Mesodermal cell (in vitro differentiated cells): ENCODE measurements around the gene FNDC3A.

Source experiments
- H3K27ac ChIP-seq: 2 replicates; pipeline ENCODE4 v1.7.0; 2013; ENCODE audit warnings: mild to moderate bottlenecking, low read depth, low read length, moderate library complexity; ENCODE audit not compliant: severe bottlenecking
- H3K36me3 ChIP-seq: 2 replicates; pipeline ENCODE4 v1.7.1; 2013; ENCODE audit warnings: mild to moderate bottlenecking, low read length, moderate library complexity; ENCODE audit not compliant: control insufficient read depth, insufficient read depth
- H3K4me1 ChIP-seq: one replicate; pipeline ENCODE4 v1.7.1; 2013; ENCODE audit warnings: mild to moderate bottlenecking, low read length; ENCODE audit not compliant: insufficient read depth, control insufficient read depth, poor library complexity, severe bottlenecking
- H3K4me3 ChIP-seq: 2 replicates; pipeline ENCODE4 v1.7.0; 2013; ENCODE audit warnings: low read length, control low read depth, mild to moderate bottlenecking; ENCODE audit not compliant: insufficient read depth, poor library complexity, severe bottlenecking; ENCODE audit errors: extremely low read depth
- H3K9me3 ChIP-seq: 2 replicates; pipeline ENCODE4 v1.7.1; 2013; ENCODE audit warnings: mild to moderate bottlenecking, low read length, moderate library complexity; ENCODE audit not compliant: control insufficient read depth
- WGBS, 2 experiments: methylation state at CpG; one replicate each; pipeline ENCODE4 v1.1.5; 2013; ENCODE audit warnings: missing lambda C conversion rate in 2 of 2; ENCODE audit not compliant: insufficient coverage in 2 of 2; 5-methylcytosine and 5-hydroxymethylcytosine counted together

The FNDC3A gene

DNA sequence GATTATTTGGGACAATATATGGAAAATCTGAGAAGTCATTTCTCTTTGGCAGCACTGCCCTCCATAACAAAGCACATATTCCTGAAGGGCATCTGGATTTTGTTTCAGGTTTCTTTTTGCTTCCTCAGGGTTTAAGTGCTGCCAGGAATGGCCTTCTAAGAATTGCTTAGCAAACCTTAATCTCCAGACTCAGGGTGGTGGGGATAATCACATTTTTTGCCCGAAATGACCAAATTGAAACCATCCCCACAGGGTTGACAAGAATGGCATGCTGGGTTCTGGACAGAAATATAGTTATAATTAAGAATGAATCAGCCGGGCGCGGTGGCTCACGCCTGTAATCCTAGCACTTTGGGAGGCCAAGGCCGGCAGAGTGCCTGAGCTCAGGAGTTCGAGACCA is 265.6 kb downstream of the FNDC3A start:
- H3K36me3 ChIP-seq = no peaks in the 10 kb centered on the region
- peaks cover 9% of the 10 kb centered on the region for H3K4me1 ChIP-seq
- no peaks in the 10 kb centered on the region for H3K9me3 ChIP-seq
- H3K4me3 ChIP-seq = no peak overlapping the region
- WGBS, 2 experiments = 93 to 98% methylated on average over 6 of the region's 7 CpGs
- no peak overlapping the region for H3K27ac ChIP-seq

DNA sequence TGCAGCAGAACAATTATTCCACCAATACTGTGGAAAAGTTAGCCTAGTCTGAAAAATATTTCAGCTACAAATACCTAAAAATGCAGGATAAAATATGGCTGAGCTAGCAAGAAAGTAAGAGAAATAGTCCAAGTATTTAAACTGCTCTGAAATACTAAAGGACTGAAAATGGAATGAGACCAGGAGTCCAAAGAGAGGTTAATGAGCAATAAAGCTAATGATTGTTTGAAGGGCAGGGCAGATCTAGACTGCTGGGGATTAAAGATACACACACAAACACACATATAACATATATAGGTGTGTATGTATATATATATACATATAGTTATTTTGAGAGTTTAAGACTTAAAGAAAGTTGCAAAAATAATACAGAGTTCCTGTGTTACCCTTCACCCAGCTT is 269.4 kb downstream of the FNDC3A start:
- H3K9me3 ChIP-seq = no peaks in the 10 kb centered on the region
- H3K4me1 ChIP-seq = peaks cover 9% of the 10 kb centered on the region
- no peak overlapping the region for H3K27ac ChIP-seq
- H3K4me3 ChIP-seq = no peak overlapping the region
- H3K36me3 ChIP-seq = no peaks in the 10 kb centered on the region

DNA sequence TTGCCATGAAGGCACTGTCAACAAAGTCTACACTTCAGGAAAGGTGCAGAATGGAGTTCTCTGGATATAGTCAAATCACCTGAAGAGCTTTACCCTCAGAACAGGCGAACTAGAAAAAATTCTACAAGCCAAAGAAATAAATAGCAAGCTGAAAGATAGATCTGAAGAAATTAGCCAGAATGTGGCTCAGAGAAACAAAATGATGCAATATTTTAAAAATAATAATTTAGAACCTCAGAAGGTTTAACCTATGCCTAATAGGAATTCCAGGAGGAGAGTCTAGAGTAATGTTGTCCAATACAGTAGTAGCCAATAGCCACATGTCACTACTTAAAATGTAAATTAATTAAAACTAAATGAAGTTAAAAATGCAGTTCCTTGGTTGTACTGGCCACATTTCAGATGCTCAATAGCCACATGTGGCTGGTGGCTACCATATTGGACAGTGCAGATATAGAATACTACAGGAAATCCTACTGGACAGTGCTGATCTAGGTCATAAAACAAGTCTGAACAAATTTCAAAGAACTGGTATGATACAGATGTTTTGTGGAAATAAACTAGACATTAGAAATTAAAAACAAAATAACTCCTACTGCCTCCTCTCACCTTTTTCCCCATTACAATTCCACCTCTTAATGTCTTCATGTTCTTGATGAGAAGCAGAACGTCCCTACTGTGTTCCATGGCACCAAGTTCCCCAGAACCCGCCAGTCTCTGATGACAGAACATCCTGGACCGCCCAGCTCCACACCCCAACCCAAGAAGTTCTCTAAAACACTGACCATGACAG is 271.3 kb downstream of the FNDC3A start:
- no peaks in the 10 kb centered on the region for H3K36me3 ChIP-seq
- H3K4me1 ChIP-seq = peaks cover 9% of the 10 kb centered on the region
- H3K9me3 ChIP-seq = no peaks in the 10 kb centered on the region
- 0 to 2% methylated on average over 1 to 3 of the region's 4 CpGs for WGBS, 2 experiments
- H3K4me3 ChIP-seq = peak overlapping the region; percentile 75
- peak overlapping the region; percentile 70 for H3K27ac ChIP-seq

DNA sequence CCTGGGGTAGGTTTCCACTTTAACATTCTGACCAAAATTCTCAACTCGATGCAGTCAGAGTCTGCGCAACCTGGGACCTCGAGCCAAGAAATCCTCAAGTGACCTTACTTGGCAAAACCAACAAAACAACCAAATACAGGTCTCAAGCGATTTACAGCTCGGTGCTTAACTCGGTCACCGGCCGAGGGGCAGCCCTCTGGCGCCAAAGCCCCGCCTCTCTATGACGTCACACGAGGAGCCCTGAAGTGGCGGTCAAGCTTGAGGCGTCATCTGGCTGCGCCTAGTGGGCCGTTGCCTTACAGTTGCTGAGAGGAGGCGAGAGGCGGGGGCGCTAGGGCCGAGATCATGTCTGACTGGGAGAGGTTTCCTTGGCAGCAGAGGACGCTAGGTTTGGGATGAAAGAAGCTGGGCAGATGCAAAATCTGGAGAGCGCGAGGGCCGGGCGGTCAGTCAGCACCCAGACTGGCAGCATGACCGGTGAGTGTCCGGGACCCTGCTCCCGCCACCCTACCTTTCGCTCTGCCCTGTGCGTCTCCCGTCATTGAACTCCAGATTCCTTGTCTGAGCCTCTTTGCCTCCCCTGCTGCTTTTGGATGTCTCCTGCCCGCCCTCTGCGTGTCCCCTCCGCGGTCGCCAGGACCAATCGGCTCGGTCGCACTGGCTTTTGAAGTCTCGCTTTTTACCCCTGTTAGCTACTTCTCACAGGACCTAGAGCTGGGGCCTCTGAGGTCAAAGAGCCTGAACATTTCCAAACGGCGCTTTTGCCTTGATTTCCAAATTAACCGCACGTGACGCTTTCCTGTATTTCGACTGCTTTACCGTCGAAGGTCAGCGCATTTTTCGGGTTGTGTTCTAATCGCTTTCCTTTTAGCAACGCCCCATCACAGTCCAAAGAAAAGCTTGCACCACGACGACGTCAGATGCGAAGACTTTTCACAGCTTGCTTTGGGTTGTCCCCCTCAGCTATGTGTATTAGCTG is 272.2 kb downstream of the FNDC3A start, which contains the start of gene CDADC1:
Gene CDADC1 (plus strand): TSS at position 283 of the 979 bp plus-strand sequence. CDS start 113 bp downstream, at position 396.
- Histone ChIP-seq H3K9me3 (no peaks in the 10 kb centered on the region), H3K4me3 (peak within 1 kb of the TSS; percentile 75), H3K27ac (peak within 1 kb of the TSS; percentile 70), H3K36me3 (no peaks in the 10 kb centered on the region), H3K4me1 (peaks cover 9% of the 10 kb centered on the region)
- 0% methylated on average over 48 to 56 of the region's 56 CpGs for WGBS, 2 experiments

DNA sequence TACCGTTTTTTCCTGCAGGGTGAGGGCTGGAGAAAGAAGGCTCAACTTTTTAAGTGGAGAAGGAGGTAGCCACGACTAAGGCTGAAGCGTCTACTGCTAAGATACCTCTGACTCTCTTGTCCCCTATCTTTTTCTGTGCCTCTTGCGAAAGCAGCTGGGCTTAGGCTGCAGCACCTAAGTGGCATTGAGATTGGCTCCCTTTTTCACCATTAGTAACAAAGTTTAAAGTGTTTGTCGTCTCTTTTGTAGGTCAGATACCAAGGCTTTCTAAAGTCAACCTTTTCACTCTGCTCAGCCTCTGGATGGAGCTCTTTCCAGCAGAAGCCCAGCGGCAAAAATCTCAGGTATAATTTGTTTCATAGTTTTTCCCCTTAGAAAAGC is 272.9 kb downstream of the FNDC3A start:
- 8 to 10% methylated on average over 4 to 5 of the region's 6 CpGs for WGBS, 2 experiments
- H3K4me3 ChIP-seq = peak overlapping the region; percentile 75
- H3K27ac ChIP-seq = peak overlapping the region; percentile 70
- H3K36me3 ChIP-seq = no peaks in the 10 kb centered on the region
- H3K4me1 ChIP-seq = peaks cover 7% of the 10 kb centered on the region
- no peaks in the 10 kb centered on the region for H3K9me3 ChIP-seq

DNA sequence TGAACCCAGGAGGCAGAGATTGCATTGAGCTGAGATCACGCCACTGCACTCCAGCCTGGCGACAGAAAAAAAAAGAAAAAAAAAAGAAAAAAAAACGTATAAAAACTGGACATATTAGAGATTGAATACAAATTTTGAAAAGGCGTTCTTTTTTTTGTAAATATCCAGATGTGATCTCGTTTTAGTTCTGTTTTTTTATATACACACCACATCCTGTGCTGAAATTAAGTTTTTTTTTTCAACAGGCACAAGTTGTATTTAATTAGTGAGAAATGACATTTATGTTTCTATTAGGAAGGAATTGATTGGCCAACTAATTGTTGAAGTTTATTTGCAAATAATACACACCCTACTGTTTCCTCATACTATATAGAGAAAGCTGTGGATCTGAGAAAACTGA is 275.6 kb downstream of the FNDC3A start:
- Histone ChIP-seq H3K36me3 (peaks cover 4% of the 10 kb centered on the region), H3K4me1 (no peaks in the 10 kb centered on the region), H3K27ac (no peak overlapping the region), H3K9me3 (no peaks in the 10 kb centered on the region), H3K4me3 (no peak overlapping the region)
- WGBS, 2 experiments = 96 to 100% methylated on average over 4 of the region's 5 CpGs

DNA sequence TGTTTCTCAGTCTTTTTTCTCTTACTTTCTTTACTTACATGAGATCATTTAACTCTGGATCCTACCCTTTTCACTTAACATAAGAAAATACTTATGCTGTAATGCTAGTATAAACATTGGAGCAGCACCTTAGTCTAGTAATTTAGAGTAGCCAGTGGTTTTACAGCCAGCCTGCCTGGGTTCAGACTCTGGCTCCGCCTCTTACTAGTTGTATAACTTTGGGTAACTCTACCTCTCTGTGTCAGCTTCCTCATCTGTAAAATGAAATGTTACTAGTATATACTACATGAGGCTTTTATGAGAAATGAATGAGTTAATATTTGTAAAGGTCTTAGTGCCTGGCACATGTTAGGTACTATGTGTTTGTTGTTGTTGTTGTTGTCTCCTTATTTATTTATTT is 277.6 kb downstream of the FNDC3A start:
- Histone ChIP-seq H3K4me1 (no peaks in the 10 kb centered on the region), H3K4me3 (no peak overlapping the region), H3K27ac (no peak overlapping the region), H3K9me3 (no peaks in the 10 kb centered on the region), H3K36me3 (peaks cover 9% of the 10 kb centered on the region)
- WGBS, 2 experiments = no CpG with 5 or more reads among the region's 1 CpG

DNA sequence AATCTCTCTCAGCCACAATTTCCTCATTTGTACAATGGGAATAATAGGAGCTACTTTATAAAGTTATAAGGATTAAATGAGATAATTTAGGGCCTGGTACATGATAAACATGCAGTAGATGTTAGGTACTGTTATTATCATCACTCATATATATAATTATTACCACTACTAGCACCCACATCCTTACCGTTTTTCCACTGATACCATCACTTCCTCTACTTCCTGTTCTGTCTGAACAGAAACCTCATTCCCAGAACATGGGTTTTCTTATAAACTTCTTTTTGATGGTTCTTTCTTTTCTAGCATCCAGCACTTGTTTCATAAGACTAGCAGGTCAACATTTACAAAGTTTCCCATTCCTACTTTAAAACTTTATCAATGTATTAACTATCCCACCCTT is 278.3 kb downstream of the FNDC3A start:
- H3K9me3 ChIP-seq = no peaks in the 10 kb centered on the region
- no peak overlapping the region for H3K27ac ChIP-seq
- no peaks in the 10 kb centered on the region for H3K4me1 ChIP-seq
- 100% methylated on average over 1 of the region's 1 CpG for WGBS, 2 experiments
- no peak overlapping the region for H3K4me3 ChIP-seq
- H3K36me3 ChIP-seq = peaks cover 9% of the 10 kb centered on the region

DNA sequence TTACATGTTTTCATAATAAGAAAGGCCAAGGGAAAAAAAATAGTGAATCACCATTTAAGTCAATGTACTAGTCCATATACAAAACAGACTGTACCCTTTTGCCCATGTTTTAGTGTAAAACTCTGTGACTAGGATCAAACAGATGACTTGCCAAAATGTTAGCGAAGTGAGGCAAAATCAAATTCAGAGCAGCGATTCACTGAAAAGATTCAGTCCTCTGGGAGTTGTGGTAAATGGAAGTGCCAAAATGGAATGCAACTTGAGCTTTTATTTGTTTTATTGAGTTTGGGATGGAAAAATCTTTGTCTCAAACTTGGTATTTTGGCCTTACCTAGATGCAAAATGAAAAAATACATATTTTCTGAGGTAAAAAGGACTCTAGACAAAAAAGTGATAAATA is 281.1 kb downstream of the FNDC3A start:
- no peaks in the 10 kb centered on the region for H3K4me1 ChIP-seq
- WGBS, 2 experiments = 90 to 100% methylated on average over 2 of the region's 2 CpGs
- H3K9me3 ChIP-seq = no peaks in the 10 kb centered on the region
- no peak overlapping the region for H3K27ac ChIP-seq
- no peak overlapping the region for H3K4me3 ChIP-seq
- H3K36me3 ChIP-seq = peaks cover 19% of the 10 kb centered on the region

DNA sequence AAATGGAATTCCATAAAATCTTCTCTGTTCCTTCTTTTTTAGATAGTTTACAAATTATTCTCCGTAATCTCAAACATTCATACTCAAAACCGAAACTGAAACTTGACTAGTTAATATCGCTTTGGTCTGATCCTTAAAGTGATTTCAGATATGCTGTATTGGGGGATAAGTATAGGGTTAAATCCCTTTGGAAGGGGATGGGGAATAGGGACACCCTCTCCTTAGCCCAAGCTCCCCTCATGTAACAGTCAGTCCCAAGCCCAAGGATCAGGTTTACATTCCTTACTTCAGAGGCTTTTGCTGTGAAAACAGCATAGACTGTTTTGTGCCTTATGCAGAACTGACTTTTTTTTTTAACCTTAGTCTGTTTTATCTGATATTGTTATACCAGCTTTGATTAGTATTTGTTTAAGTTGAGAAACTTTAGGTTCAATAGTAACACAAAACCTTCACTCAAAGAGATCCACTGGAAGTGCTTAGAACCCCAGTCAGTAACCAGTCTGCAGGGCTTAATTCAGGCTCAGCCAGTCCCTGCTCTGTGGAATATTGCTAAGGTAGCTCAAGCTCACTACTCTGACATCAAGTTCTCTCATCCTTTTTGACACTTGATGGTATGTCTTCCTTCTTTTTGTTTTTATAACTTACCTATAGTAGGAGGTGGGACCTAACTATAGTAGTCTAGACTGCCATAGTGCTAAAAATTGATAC is 282.5 kb downstream of the FNDC3A start:
- no peak overlapping the region for H3K4me3 ChIP-seq
- 100% methylated on average over 1 of the region's 3 CpGs; no CpG with 5 or more reads in 1 of the 2 experiments for WGBS, 2 experiments
- H3K27ac ChIP-seq = no peak overlapping the region
- H3K9me3 ChIP-seq = no peaks in the 10 kb centered on the region
- H3K4me1 ChIP-seq = no peaks in the 10 kb centered on the region
- peaks cover 19% of the 10 kb centered on the region for H3K36me3 ChIP-seq
